GM10266 (cell line): ENCODE results near the gene SLC1A7.

Experiments used
- DNase-seq: peaks from one replicate; pipeline ENCODE4 v3.0.0; 2012; ENCODE audit errors: extremely low spot score
- TF ChIP-seq, protein P1 (sequence below): IDR thresholded peaks from 2 replicates; pipeline ENCODE4 v1.5.1; 2012; ENCODE audit warnings: mild to moderate bottlenecking, low read depth; ENCODE audit not compliant: control insufficient read depth, insufficient read depth; ENCODE audit errors: missing control alignments

The SLC1A7 gene

DNA sequence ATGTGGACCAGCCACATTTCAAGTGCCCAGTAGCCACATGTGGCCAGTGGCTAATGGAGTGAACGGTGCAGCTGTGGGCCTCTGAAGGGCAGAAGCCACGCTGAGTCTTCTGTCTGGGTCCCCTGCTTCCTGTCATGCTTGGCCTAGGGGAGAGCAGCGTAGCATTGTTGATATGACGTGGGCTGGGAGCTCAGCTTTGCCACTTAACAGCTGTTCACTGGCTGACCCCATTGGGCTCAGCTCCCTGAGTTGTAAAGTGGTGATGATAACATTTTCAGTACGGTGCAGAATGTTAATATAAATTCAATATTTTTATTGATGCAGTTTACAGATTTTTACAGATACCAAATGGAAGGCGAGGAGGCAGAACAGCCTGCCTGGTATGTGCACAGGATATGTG, 76.0 kb downstream of the SLC1A7 start:
- TF ChIP-seq, protein P1, sequence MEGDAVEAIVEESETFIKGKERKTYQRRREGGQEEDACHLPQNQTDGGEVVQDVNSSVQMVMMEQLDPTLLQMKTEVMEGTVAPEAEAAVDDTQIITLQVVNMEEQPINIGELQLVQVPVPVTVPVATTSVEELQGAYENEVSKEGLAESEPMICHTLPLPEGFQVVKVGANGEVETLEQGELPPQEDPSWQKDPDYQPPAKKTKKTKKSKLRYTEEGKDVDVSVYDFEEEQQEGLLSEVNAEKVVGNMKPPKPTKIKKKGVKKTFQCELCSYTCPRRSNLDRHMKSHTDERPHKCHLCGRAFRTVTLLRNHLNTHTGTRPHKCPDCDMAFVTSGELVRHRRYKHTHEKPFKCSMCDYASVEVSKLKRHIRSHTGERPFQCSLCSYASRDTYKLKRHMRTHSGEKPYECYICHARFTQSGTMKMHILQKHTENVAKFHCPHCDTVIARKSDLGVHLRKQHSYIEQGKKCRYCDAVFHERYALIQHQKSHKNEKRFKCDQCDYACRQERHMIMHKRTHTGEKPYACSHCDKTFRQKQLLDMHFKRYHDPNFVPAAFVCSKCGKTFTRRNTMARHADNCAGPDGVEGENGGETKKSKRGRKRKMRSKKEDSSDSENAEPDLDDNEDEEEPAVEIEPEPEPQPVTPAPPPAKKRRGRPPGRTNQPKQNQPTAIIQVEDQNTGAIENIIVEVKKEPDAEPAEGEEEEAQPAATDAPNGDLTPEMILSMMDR, result no peak
- no peak for DNase-seq

DNA sequence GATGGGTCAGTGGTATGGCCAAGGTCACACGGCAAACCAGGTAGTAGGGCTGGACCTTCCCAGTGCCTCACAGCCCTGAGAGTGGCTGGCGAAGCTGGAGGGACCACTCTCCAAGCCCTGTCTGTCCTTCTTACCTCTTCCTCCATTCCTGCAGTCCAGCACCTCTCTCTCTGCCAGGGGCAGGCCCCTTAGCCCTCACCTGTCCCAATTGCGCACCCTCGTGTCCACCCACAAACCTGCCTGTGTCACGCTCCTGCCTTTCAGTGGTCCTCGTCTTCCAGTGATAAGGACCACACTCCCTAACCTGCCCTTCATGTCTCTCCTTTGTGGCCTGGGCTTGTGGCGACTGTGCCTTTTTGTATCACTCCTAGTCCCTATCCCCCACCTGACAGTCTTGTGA, 77.0 kb downstream of the SLC1A7 start:
- TF ChIP-seq, protein P1, result no peak
- no peak for DNase-seq

DNA sequence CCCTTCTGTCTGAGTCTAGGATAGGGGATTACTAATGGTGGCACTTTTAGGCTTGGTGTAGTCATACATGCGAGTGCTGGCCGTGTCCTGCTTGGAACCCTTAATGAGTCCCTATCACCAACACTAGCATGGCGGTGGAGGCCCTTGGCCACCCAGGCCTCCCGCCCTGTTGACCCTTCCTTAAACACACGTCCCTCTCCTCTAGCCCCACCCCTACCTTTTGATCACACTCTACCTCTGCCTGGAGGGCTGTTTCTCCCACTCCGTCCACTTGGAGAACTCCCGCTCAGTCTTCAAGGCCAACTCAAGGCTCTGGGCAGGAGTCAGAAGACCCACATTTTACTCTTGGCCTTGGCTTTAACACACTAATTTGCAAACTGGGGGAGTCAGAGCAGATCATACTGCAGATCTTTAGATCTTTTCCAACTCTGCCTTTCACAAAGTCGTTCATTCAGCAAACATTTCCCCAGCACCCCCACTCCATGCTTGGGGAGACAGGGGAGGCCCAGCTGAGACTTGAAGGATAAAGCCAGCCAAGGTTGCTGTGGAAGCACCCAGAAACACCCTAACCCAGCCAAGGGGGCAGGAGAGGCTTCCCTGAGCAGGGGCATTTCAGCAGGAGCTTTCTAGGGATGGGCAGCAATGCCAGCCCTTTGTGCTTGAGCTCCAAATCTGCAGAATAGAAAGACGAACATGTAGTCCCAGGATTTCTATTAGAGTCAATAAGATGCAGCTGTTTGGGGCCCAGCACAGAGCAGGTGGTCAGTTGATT, 78.5 kb downstream of the SLC1A7 start:
- TF ChIP-seq, protein P1, result no peak
- peak; percentile 32 for DNase-seq

DNA sequence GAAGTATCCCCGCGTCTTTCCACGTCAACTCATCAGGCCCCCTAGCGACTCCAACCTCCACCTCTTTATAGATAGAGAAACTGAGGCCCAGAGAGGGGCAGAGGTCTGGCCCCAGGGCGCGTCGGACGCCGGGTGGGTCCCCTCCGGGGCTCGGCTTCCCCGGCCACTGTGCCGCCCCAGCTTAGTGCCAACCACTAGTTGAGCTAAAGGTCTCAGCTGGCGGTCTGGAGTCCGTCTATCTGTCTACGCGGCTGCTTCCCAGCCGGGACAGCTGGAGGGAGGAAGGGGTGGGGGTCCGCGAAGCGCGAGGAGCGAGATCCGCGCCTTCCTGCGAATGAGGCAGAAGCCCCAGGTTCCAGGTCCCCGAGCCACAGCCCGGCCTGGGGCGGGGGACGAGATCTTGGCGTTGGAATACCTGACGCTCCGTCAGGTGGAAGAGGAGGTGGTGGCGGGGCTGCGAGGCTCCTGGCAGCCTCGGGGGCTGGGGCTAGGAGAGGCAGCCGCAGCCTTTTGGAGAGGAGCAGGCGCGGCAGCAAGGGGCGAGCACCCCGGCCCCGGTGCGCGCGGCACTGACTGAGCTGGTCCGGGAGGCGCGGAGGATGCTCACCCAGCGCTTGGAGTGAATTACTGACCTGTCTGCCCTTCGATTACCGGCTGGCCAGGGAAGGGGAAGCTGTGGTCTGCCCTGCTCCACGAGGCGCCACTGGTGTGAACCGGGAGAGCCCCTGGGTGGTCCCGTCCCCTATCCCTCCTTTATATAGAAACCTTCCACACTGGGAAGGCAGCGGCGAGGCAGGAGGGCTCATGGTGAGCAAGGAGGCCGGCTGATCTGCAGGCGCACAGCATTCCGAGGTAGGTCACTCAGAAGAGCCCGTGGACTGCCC, 79.5 kb downstream of the SLC1A7 start:
- TF ChIP-seq, protein P1, result no peak
- DNase-seq, result peak; percentile 33

DNA sequence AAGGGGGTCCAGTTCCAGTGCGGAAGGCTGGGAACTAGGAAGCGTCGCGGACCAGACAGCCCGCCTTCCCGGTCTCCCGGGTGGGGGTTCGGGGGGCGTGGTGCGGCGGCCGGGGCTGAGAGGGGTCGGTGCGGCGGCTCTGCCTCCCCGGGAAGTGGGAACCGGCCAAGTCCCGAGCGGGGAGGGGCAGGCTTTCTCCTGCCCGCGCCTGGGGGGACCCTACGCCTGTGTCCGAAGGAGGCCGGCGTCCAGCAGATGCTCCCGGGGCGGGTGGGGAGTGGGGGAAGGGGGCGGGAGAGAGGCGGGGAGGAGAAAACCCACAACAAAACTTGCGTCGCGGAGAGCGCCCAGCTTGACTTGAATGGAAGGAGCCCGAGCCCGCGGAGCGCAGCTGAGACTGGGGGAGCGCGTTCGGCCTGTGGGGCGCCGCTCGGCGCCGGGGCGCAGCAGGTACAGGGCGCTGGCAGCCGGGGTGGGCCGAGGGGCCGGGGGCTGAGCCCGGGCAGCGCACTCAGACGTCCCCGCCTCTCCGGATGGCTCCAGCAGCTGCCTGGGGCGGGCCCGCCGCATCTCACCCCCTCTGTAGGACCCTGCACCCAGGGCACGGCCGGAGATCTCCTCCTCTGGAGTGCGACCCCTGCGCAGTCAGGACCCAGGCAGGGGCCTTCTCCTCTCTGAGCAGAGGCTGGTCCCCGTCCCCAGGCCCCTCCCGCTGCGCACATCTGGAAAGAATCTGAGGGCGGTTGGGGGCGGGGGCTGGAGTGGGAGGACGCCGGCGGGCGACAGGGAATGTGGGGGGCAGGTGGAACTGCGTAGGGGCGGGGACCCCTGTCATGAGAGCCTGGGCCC, 80.4 kb downstream of the SLC1A7 start, which contains the start of gene PODN:
TSS of gene PODN (plus strand) at position 355 of the 849 bp plus-strand sequence. CDS start 7,643 bp downstream, outside the sequence.
- TF ChIP-seq, protein P1, result no peak
- DNase-seq, result peak; percentile 45

DNA sequence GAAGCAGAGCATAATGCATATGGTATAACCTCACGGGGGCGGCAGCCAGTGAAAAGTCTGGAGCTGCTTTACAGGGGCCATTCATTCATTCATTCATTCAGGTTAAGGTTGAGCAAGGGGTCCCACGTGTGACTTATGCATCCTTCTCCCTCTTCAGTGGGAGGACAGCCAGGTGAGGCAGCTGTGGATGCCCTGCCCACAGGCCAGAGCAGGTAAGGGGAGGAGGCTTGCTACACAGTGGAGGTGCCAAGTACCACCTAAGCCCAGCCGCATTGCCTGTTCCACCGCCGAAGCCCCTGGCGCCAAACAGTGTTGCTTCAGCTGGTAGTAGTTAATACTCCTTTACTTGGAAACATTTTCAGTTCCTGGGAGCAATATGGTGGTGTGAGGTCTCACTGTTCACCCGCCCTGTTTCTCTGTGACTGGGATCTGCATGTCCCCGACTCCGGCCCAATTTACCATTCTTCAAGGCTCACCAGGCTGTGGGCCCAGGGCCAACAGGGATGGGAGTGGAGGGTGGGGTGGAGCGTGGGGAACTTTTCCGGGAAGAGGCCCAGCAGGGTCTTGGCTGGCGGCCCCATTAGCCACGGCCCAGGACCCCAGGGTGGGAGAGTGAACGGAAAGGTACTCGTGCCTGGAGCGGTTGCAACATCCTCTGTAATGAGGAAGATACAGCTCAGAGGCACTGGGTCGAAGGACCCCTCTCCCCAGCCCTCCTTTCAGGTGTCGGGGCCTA, 81.1 kb downstream of the SLC1A7 start:
- TF ChIP-seq, protein P1, result no peak
- peak; percentile 19 for DNase-seq
